HCT116 (cell line): ENCODE results near the gene REPS1. TPM values are rescaled to one million over a fixed set of nuclear protein-coding genes. Genes with fewer than 3 reads are reported as not detected.

Experiments used
- ATAC-seq: fragments of 200-7000 bp; cut with Tn5 transposase; 2 replicates; pipeline ENCODE4 v1.9.1; 2020; ENCODE audit warnings: mild to moderate bottlenecking, moderate library complexity
- BruUV-seq: library from RNA; stranded (reverse); fragments of 400-500 nt; replicated peaks from 2 replicates; lab custom pipeline; 2021; lab: Mats Ljungman, UMichigan
- CTCF ChIA-PET: fragments of 300-600 bp; sonication (Branson Sonifier 250); formaldehyde crosslinking; loops from one replicate; lab custom pipeline; 2021; ENCODE audit warnings: antibody characterized with exemption; lab: Charles Lee
- POLR2A ChIA-PET: fragments of 300-600, 350-600 bp; sonication (Branson Sonifier 250); formaldehyde crosslinking; loops from one replicate; lab custom pipeline; 2021; ENCODE audit warnings: antibody characterized with exemption; lab: Charles Lee
- RAD21 ChIA-PET, 2 experiments: fragments of 300-600 bp; sonication (Branson Sonifier 250); formaldehyde crosslinking; loops; one replicate each; lab custom pipeline; 2023; ENCODE audit warnings: low total read pairs in 2 of 2; ENCODE audit not compliant: uncharacterized antibody in 2 of 2, unreplicated experiment in 2 of 2, low non-redundant PET in 1 of 2; lab: Charles Lee
- DNase-seq: peaks from one replicate; pipeline ENCODE4 v3.0.0-alpha.2; 2010; ENCODE audit warnings: low read depth, low spot score
- H2AFZ ChIP-seq: fragments of 200-600 bp; shearing (Covaris generic), sonication (generic); 2 replicates; pipeline ENCODE4 v1.6.1; 2017; ENCODE audit warnings: low read depth, mixed run types, mixed read lengths, antibody characterized with exemption, low read length; ENCODE audit not compliant: poor library complexity, severe bottlenecking
- H3K27ac ChIP-seq: 2 replicates; pipeline ENCODE4 v1.5.1; 2012; ENCODE audit warnings: low read depth, low read length
- H3K27me3 ChIP-seq: fragments of 200-600 bp; sonication (generic); 2 replicates; pipeline ENCODE4 v1.6.1; 2016; ENCODE audit warnings: mixed run types, low read length, mixed read lengths; ENCODE audit not compliant: insufficient read depth
- H3K36me3 ChIP-seq, 2 experiments: fragments of 200-500 bp in 1 of 2; fragments of 200-600 bp in 1 of 2; sonication (Bioruptor generic) in 1 of 2; sonication (generic) in 1 of 2; 2 replicates each; pipeline versions ENCODE4 v1.5.1 to v1.6.1; 2014 to 2016; ENCODE audit warnings: low read length in 2 of 2, inconsistent platforms in 1 of 2, mixed read lengths in 1 of 2, mixed run types in 1 of 2; ENCODE audit not compliant: insufficient read depth in 2 of 2, control insufficient read depth in 1 of 2
- H3K4me1 ChIP-seq, 2 experiments: fragments of 200-600 bp in 1 of 2; sonication (generic) in 1 of 2; 2 replicates each; pipeline versions ENCODE4 v1.5.1 to v1.6.1; 2012 to 2017; ENCODE audit warnings: low read length in 2 of 2, inconsistent platforms in 1 of 2, mild to moderate bottlenecking in 1 of 2, mixed read lengths in 1 of 2, mixed run types in 1 of 2, moderate library complexity in 1 of 2; ENCODE audit not compliant: insufficient read depth in 2 of 2, control insufficient read depth in 1 of 2
- H3K4me2 ChIP-seq: fragments of 200-600 bp; sonication (generic); 2 replicates; pipeline ENCODE4 v1.6.1; 2017; ENCODE audit warnings: mixed run types, low read length, mixed read lengths
- H3K4me3 ChIP-seq, 2 experiments: fragments of 200-600 bp in 1 of 2; sonication (generic) in 1 of 2; replicated peaks in 1 of 2; 2 replicates each; pipeline ENCODE4 v1.5.1; 2011 to 2016; ENCODE audit warnings: low read length in 2 of 2, control low read depth in 1 of 2, low read depth in 1 of 2, mild to moderate bottlenecking in 1 of 2, mixed read lengths in 1 of 2, mixed run types in 1 of 2
- H3K79me2 ChIP-seq: fragments of 200-600 bp; sonication (generic); 2 replicates; pipeline ENCODE4 v1.6.1; 2017; ENCODE audit warnings: mild to moderate bottlenecking, mixed run types, low read length, moderate library complexity, mixed read lengths; ENCODE audit not compliant: insufficient read depth
- H3K9ac ChIP-seq: fragments of 200-600 bp; sonication (generic); 2 replicates; pipeline ENCODE4 v1.6.1; 2016; ENCODE audit warnings: low read length, mixed read lengths
- H3K9me2 ChIP-seq: fragments of 200-600 bp; sonication (generic), shearing (Covaris generic); 2 replicates; pipeline ENCODE4 v1.6.1; 2017; ENCODE audit warnings: mixed run types, mild to moderate bottlenecking, moderate library complexity; ENCODE audit not compliant: insufficient read depth
- H3K9me3 ChIP-seq, 2 experiments: fragments of 200-500 bp in 1 of 2; fragments of 200-600 bp in 1 of 2; sonication (Bioruptor generic) in 1 of 2; sonication (generic) in 1 of 2; 2 replicates each; pipeline ENCODE4 v1.6.1; 2014 to 2017; ENCODE audit warnings: low read length in 2 of 2, mixed read lengths in 2 of 2, inconsistent platforms in 1 of 2, low read depth in 1 of 2, mild to moderate bottlenecking in 1 of 2, mixed run types in 1 of 2, moderate library complexity in 1 of 2; ENCODE audit not compliant: control insufficient read depth in 1 of 2, insufficient read depth in 1 of 2
- H4K20me1 ChIP-seq: fragments of 200-600 bp; sonication (generic), shearing (Covaris generic); 2 replicates; pipeline ENCODE4 v1.6.1; 2017; ENCODE audit warnings: mixed run types, mild to moderate bottlenecking, moderate library complexity; ENCODE audit not compliant: insufficient read depth
- CBX3 ChIP-seq: IDR thresholded peaks from 2 replicates; pipeline ENCODE4 v1.6.1; 2012; ENCODE audit warnings: low read depth
- CEBPB ChIP-seq: IDR thresholded peaks from 2 replicates; pipeline ENCODE4 v1.6.1; 2012; ENCODE audit warnings: low read depth
- EZH2phosphoT487 ChIP-seq: fragments of 200-600 bp; IDR thresholded peaks from 2 replicates; pipeline ENCODE4 v1.6.1; 2018; ENCODE audit warnings: antibody characterized with exemption, borderline replicate concordance
- POLR2A ChIP-seq: IDR thresholded peaks from 2 replicates; pipeline ENCODE4 v1.7.0; 2011; ENCODE audit warnings: borderline replicate concordance; ENCODE audit not compliant: insufficient read depth, insufficient read length; ENCODE audit errors: extremely low read depth
- RAD21 ChIP-seq: IDR thresholded peaks from 2 replicates; pipeline ENCODE4 v1.6.1; 2012; ENCODE audit warnings: low read depth, mild to moderate bottlenecking
- TCF7L2 ChIP-seq: IDR thresholded peaks from 2 replicates; pipeline ENCODE4 v1.7.0; 2011; ENCODE audit warnings: borderline replicate concordance, inconsistent platforms; ENCODE audit not compliant: insufficient read depth, insufficient read length; ENCODE audit errors: extremely low read depth
- intact Hi-C: fragments of 100-400 bp; cut with micrococcal nuclease; formaldehyde crosslinking; loops from 2 replicates; pipeline ENCODE4 v1.10.0; 2022
- total RNA-seq: library from RNA; stranded (reverse); gene quantifications from one replicate; pipeline ENCODE4 v1.2.1, GENCODE V29; 2021; ENCODE audit not compliant: unreplicated experiment
- TF ChIP-seq, protein P1 (sequence below): IDR thresholded peaks from 2 replicates; pipeline ENCODE4 v1.6.1; 2012
- TF ChIP-seq, protein P2 (sequence below): IDR thresholded peaks from 2 replicates; pipeline ENCODE4 v1.6.1; 2012; ENCODE audit warnings: low read depth

The REPS1 gene
- total RNA-seq, 1 experiment from 2014 or later, result 52.7 TPM

DNA sequence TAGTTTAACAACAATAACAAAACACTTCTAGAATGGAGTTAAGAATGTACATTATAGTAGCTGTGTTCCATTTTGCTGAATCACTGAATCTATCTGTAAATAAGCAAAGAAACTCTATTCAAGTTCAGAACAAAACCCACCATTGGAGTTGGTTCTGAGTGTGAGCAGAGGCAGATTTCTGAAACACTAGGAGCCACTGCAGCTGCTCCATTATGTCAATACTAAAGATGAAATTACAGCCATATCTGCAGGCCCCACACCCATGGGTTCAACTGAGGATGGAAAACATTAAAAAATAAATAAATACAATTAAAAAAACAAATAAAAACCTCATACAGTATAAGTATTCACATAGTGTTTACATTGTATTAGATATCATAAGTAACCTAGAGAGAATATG lies 91.0 kb downstream of the REPS1 start:
- intact Hi-C loops, result no loop called here
- ChIA-PET RAD21 (no interaction called here), POLR2A (no interaction called here), CTCF (no interaction called here)
- DNase-seq, result no peak
- TF ChIP-seq, protein P1, sequence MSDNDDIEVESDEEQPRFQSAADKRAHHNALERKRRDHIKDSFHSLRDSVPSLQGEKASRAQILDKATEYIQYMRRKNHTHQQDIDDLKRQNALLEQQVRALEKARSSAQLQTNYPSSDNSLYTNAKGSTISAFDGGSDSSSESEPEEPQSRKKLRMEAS, result no peak
- TF ChIP-seq, protein P2, sequence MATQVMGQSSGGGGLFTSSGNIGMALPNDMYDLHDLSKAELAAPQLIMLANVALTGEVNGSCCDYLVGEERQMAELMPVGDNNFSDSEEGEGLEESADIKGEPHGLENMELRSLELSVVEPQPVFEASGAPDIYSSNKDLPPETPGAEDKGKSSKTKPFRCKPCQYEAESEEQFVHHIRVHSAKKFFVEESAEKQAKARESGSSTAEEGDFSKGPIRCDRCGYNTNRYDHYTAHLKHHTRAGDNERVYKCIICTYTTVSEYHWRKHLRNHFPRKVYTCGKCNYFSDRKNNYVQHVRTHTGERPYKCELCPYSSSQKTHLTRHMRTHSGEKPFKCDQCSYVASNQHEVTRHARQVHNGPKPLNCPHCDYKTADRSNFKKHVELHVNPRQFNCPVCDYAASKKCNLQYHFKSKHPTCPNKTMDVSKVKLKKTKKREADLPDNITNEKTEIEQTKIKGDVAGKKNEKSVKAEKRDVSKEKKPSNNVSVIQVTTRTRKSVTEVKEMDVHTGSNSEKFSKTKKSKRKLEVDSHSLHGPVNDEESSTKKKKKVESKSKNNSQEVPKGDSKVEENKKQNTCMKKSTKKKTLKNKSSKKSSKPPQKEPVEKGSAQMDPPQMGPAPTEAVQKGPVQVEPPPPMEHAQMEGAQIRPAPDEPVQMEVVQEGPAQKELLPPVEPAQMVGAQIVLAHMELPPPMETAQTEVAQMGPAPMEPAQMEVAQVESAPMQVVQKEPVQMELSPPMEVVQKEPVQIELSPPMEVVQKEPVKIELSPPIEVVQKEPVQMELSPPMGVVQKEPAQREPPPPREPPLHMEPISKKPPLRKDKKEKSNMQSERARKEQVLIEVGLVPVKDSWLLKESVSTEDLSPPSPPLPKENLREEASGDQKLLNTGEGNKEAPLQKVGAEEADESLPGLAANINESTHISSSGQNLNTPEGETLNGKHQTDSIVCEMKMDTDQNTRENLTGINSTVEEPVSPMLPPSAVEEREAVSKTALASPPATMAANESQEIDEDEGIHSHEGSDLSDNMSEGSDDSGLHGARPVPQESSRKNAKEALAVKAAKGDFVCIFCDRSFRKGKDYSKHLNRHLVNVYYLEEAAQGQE, result no peak
- TF ChIP-seq RAD21 (no peak), TCF7L2 (no peak), CEBPB (no peak), POLR2A (no peak), CBX3 (no peak), EZH2phosphoT487 (no peak)
- Histone ChIP-seq H3K27me3 (no peaks in the 10 kb centered on the region), H3K79me2 (no peaks in the 10 kb centered on the region), H3K9me2 (no peaks in the 10 kb centered on the region), H3K4me3 (no peak overlapping the region), H4K20me1 (no peaks in the 10 kb centered on the region), H3K9me3 (no peaks in the 10 kb centered on the region), H3K4me1 (no peaks in the 10 kb centered on the region), H3K4me2 (no peak overlapping the region), H3K36me3 (peaks cover 7 to 8% of the 10 kb centered on the region in 2 experiments; a peak in 2 of 4 replicates), H3K27ac (no peak overlapping the region), H3K9ac (no peak overlapping the region), H2AFZ (no peak overlapping the region)
- BruUV-seq, result no TSS peak
- no peak for ATAC-seq
